NCI-H1105 treated with DMSO at 0.1 percent for 48 hours (cell line): Measurements from ENCODE around the gene MSI1.

Experiments
- DNase-seq: peaks from one replicate; lab custom pipeline; 2025; lab: John Stamatoyannopoulos, UW

Gene MSI1

GRCh38 chr12:120377611-120378010 lies 8.6 kb upstream of the MSI1 start:
- DNase-seq = no peak

GRCh38 chr12:120376934-120377572 lies 8.1 kb upstream of the MSI1 start:
- DNase-seq = no peak

GRCh38 chr12:120376416-120376815 lies 7.5 kb upstream of the MSI1 start:
- DNase-seq = no peak

GRCh38 chr12:120376009-120376408 lies 7.0 kb upstream of the MSI1 start:
- DNase-seq = no peak

GRCh38 chr12:120373683-120374082 lies 4.7 kb upstream of the MSI1 start:
- DNase-seq = no peak

GRCh38 chr12:120370343-120371243 lies 1.6 kb upstream of the MSI1 start:
- DNase-seq = no peak

GRCh38 chr12:120369603-120370342 lies 809 bp upstream of the MSI1 start:
- DNase-seq = no peak

GRCh38 chr12:120367924-120368788 lies 808 bp downstream of the MSI1 start:
- no peak for DNase-seq

- DNase-seq = no peak
Observed at GRCh38 chr12:120367233-120367923, 1.6 kb downstream of the MSI1 start.

- no peak for DNase-seq
Observed at GRCh38 chr12:120366845-120367232, 2.1 kb downstream of the MSI1 start.

GRCh38 chr12:120366341-120366705 lies 2.6 kb downstream of the MSI1 start:
- no peak for DNase-seq

GRCh38 chr12:120365675-120366340 lies 3.2 kb downstream of the MSI1 start:
- no peak for DNase-seq

- no peak for DNase-seq
Observed at GRCh38 chr12:120364487-120364886, 4.5 kb downstream of the MSI1 start.

GRCh38 chr12:120363274-120363855 lies 5.6 kb downstream of the MSI1 start:
- DNase-seq = no peak

GRCh38 chr12:120362516-120363273 lies 6.3 kb downstream of the MSI1 start:
- no peak for DNase-seq

- peak; percentile 94 for DNase-seq
Observed at GRCh38 chr12:120361506-120362208, 7.3 kb downstream of the MSI1 start.

- no peak for DNase-seq
Observed at GRCh38 chr12:120359128-120359527, 9.8 kb downstream of the MSI1 start.

- no peak for DNase-seq
Observed at GRCh38 chr12:120358412-120359100, 10.4 kb downstream of the MSI1 start.
